ENCODE data around the gene FASTK.

FASTK gene

GRCh38 chr7:151095123-151095797 lies 14.7 kb upstream of the FASTK start:
- DNase-seq: no peak

GRCh38 chr7:151094675-151095074 lies 14.1 kb upstream of the FASTK start:
- DNase-seq: no peak

DNA sequence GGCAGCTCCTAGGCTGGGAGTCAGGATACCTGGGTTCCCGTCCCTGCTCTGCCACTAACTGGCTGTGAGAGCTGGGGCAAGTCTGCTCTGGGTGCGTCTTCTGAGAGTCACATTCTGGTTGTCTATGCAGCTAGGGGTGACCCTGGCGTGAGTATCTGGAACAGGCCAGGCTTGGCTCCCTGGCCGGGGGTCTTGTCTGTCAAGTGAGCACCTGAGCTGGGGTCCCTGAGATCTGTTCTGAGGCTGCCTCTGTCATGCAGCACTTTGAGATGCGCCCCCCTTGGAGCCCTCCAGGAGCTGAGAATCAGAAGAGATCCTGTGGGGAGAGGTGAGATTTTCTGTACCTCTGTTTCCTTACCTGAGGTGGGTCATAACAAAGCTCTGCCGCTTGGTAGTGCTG lies 13.1 kb upstream of the FASTK start:
- DNase-seq: no peak

DNA sequence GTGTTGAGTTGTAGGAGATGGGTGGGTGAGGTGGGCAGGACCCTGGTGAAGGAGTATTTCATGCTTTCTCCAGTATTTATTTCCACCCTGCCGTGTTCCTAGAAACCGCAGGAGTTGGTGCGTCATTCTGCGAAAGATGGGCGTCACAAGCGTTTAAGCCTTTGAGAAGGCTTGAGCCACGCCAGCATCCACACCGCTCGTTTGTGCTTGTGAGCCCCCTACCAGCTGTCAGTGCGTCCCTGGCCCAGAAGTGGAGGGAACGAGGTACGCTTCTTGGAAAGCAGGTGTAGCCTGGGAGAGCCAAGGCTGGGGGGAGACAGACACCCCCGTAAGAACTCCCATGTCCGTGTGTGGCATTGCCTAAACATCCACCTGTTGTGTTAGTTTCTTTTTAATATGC lies 11.4 kb upstream of the FASTK start:
- DNase-seq: no peak

GRCh38 chr7:151091431-151091830 lies 10.8 kb upstream of the FASTK start:
- DNase-seq: no peak

- no peak for DNase-seq
Observed at GRCh38 chr7:151091003-151091402, 10.4 kb upstream of the FASTK start.

DNA sequence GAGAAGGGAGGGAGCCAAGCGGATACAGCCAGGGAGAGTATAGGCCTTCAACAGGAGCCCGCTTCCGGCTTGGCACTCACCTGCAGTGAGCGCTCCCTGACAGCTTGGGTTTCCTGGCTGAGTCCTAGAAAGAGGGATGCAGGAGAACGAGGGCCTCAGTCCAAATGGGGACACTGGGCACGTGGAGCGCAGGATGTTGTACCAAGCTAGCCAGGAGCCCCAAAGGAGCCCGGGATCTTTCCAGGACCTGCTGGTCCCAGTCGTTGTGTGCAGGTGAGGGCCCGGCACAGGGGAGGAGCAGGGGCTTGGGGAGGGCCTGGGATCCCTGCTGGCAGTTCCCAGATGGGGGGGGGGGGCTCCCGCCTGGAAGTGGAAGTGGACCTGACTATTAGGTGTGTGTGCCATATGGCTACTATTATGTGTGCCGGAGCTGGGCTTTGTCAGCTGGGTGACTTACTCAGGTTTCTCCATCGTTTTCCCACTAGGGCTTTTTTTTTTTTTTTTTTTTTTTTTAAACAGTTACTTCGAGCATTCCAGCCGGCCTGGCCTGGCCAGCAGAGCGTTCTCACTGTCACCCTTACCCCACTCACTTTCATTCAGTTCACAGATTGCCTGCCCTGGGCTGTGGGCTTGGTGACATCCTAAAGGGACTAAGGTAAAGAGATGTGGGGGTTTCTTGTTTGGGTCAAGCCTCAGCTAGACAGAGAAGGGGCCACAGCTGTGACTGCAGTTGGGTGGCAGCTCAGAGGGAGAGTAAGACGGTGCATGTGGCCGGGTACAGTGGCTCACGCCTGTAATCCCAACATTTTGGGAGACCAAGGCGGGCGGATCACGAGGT lies 9.5 kb upstream of the FASTK start:
- no peak for DNase-seq

GRCh38 chr7:151088856-151089699 lies 8.5 kb upstream of the FASTK start:
- no peak for DNase-seq

- DNase-seq: no peak
Observed at GRCh38 chr7:151088019-151088855, 7.6 kb upstream of the FASTK start.

DNA sequence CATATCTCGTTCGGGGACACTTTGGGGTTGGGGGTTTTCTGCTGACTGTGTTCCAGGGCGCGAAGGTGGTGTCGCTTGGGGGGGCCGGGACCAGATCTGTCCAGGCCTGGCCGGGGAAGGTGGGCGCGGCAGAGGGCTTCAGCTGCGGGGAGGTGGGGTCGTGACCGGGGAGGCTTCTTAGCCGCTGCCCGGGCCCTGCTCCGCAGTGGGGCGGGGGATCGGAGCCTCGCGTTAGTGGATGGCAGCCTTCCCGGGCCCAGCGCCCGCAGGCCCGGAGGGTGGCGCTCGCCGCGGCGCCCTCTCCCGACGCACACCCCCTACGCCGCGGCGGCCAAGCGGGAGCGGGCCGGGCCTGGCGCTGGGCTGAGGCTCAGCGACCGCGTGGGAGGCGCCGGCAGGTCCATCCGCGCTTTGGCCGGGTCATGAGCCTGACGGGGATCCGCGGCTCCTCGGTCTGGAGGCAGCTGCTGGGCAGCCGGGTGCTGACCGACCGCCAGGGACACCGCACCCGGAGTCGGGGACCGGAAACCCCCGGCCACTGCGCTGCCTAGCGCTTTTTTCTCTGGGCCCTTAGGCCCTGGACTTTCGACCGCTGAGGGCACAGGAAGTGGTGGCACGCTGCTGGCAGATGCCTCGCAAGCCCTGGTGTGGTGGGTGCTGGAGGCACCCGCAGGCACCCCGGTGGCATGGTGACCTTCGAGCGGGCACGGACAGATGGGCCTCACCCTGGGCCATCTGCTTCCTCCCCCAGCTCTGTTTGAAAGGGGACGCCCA lies 6.8 kb upstream of the FASTK start:
- DNase-seq: peak; percentile 17

GRCh38 chr7:151086802-151087244 lies 6.2 kb upstream of the FASTK start:
- DNase-seq: no peak

GRCh38 chr7:151085691-151086620 lies 5.3 kb upstream of the FASTK start, which contains the start of gene AGAP3:
Gene AGAP3, plus strand, starts transcription at chr7:151086475. Its CDS starts 267 bp downstream, at chr7:151086742.
- DNase-seq: peak; percentile 63

DNA sequence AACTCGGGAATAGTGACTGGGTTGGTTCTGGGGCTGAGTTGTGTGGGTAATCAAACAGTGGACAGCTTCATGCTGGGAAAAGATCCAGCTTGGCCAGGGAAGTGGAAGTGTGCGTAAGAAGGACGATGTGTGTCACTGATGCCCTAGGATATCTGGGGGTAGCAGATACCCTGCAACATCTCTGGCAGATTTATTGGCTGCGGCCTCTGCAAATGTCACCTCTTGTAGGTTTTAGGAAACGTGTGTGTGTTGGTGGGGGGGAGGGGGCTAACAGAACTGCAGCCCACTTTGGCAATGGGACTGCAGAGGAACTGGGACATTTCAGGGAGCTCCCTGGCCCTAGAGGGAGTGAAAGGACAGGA lies 4.7 kb upstream of the FASTK start:
- DNase-seq: no peak

- no peak for DNase-seq
Observed at GRCh38 chr7:151083824-151084160, 3.2 kb upstream of the FASTK start.

- peak; percentile 31 for DNase-seq
Observed at GRCh38 chr7:151083071-151083823, 2.6 kb upstream of the FASTK start, which contains the start of gene TMUB1. Gene TMUB1, minus strand, starts transcription at chr7:151083493. Its CDS starts 930 bp downstream, at chr7:151082563.

DNA sequence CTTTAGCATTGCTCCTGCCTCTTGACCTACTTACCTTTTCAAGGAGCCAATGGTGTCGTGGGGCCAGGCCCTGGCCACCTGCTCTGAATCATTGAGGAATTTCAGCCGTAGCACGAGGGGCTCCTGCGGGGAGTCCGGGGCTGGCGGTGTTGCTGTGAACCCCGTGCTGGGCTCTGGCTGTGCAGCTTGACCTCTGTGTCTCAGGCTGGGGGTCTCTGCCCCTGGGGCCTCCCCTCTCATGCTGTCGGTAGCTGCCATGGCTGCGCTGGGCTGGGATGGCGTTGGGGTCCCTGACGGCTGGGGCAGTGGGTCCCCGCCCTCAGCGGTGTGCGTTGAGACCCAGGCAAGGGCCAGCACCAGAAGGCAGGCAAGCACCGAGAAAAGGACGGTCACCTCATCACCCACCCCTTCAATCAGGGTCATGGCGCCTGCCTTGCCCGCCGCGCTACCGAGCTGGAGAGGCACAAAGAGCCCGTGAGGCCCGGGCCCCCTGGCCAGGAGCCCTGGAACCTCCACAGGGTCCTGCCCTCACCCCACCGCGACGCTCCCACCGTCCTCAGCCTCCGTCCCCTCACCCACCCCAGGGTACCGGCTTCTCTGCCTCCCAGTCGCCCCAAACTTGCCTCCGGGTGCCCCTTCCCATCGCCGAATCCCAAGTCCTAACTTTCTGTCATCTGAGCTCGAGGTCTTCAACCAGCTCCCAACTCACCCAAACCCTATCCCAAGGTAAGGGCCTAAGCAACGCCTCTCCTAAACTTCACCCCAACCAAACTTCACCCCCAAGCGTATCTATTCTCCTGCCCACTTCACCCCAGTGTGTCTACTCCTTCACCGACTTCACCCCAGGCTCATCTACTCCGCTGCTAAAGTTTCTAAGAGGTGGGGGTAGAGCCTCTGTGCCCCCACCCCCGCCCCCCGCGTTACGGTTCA lies 1.8 kb upstream of the FASTK start:
- DNase-seq: no peak

DNA sequence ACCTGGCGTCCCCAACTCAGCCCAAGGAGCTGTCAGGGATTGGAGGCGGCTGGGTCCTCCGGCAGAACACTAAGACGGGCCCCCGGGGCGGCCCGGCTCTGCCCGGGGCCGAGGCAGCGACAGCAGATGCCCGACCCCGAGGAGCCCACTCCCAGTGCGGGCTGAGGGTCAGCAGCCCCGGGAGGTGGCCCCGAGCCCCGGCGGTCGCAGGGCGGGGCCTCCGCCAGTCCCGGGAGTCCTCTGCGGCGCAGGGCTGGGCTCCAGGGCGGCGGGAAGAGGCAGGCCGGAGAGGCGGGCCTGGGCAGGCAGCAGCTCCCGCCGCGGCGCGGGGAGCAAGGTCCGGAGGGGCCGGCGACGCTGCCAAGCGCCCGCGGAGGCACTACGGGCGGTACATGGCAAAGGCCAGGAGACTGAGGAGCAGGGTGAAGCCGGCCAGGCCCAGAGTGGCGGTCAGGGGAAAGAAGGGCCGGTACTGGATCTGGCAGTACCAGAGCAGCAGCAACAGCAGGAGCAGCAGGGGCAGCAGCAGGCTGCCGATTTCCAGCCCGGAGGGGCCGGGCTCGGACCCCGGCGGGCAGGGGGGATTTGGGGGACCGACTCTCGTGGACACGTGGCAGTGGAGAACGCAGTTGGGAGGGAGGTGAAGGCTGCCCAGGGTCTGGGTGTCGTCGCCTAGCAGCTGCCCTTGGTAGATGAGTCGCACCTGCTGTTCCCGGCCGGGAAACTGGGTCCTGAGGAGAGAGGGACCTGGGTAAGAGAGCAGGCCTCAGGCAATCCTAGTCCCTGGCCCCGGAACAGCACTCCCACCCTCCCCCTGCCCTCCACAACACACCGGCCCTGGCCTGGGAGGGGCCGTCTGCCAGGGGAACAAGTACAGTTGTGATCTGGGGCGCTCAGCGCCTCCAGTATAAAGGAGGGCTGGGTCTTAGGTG lies 827 bp upstream of the FASTK start:
- DNase-seq: peak; percentile 21
